GM18508 (cell line): ENCODE data around the gene SLC30A3.

Experiments
- ATAC-seq: cut with Tn5 transposase; IDR thresholded peaks from one replicate; pipeline ENCODE4 v1.9.1; 2021; ENCODE audit warnings: moderate number of reproducible peaks; ENCODE audit not compliant: insufficient read depth, unreplicated experiment

SLC30A3 gene

DNA sequence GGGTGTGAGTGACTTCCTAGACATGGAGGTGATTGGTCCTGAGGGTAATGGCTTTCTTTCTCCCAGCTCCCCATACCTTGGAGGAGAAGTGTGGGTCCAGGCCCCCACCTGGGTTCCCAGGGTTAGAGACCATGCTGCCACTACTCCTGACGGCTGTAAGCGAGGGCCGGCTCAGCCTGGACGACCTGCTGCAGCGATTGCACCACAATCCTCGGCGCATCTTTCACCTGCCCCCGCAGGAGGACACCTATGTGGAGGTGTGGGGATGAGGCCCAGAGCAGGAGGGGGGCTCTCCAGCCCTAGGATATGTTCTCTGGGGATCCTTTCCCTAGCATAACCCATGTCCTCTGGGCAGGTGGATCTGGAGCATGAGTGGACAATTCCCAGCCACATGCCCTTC is 23.9 kb downstream of the SLC30A3 start:
- no peak for ATAC-seq

DNA sequence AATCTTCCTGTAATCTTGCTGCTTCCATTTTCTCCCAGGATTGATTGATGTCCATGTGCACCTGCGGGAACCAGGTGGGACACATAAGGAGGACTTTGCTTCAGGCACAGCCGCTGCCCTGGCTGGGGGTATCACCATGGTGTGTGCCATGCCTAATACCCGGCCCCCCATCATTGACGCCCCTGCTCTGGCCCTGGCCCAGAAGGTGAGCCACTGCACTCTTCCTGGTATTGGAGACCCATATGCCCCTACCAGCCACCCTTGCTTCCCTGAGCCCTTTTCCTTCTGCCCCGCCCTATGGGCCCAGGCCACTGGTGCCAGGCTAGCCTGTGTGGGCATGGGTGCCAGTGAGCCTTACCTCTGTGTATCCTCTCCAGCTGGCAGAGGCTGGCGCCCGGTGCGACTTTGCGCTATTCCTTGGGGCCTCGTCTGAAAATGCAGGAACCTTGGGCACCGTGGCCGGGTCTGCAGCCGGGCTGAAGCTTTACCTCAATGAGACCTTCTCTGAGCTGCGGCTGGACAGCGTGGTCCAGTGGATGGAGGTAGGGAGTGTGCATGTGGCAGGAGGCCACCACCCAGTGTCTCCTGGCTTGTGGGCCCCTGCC is 25.4 kb downstream of the SLC30A3 start:
- no peak for ATAC-seq

DNA sequence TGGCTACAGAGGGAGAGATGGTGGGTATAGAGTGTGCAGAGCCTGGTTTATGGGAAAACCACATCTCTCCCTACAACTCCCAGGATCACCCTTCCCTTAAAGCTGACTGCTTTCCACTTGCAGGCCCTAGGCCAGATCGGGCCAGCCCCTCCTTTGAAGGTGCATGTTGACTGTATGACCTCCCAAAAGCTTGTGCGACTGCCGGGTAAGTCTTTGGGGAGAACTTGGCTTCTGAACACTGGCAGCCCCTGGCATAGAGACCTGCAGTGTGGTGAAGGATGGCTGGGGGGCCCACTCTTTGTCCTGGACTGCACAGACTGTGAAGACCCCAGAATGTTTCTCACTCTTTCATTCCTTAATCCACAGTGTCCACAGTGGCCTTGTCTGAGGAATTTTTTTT is 26.2 kb downstream of the SLC30A3 start:
- no peak for ATAC-seq

DNA sequence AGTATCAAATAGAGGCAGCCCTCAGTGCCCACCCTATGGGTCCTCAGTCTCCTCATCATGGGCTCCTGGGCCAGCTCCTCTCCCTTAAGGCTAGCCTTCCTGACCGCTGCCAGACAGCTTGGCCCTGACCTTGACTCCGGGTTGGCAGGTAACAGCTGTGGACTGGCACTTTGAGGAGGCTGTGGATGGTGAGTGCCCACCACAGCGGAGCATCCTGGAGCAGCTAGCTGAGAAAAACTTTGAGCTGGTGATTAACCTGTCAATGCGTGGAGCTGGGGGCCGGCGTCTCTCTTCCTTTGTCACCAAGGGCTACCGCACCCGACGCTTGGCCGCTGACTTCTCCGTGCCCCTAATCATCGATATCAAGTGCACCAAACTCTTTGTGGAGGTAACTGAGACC is 26.7 kb downstream of the SLC30A3 start:
- no peak for ATAC-seq

DNA sequence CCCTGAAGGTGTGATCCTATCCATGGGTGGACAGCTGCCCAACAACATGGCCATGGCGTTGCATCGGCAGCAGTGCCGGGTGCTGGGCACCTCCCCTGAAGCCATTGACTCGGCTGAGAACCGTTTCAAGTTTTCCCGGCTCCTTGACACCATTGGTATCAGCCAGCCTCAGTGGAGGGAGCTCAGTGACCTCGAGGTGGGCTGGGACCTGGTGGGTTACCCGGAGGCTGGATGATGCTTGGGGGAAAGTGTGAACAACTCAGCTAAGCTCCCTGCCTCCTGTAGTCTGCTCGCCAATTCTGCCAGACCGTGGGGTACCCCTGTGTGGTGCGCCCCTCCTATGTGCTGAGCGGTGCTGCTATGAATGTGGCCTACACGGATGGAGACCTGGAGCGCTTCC is 29.5 kb downstream of the SLC30A3 start:
- ATAC-seq, result no peak

DNA sequence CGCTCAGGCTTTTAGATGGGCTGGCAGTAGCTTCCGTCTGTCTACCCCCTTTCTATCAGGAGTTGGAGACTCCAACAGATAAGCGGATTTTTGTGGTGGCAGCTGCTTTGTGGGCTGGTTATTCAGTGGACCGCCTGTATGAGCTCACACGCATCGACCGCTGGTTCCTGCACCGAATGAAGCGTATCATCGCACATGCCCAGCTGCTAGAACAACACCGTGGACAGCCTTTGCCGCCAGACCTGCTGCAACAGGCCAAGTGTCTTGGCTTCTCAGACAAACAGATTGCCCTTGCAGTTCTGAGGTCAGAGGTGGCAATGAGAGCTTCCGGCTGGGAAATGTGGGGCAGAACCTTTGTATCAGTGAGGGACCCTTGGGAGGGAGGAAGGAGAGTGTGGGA is 30.9 kb downstream of the SLC30A3 start:
- ATAC-seq, result no peak

DNA sequence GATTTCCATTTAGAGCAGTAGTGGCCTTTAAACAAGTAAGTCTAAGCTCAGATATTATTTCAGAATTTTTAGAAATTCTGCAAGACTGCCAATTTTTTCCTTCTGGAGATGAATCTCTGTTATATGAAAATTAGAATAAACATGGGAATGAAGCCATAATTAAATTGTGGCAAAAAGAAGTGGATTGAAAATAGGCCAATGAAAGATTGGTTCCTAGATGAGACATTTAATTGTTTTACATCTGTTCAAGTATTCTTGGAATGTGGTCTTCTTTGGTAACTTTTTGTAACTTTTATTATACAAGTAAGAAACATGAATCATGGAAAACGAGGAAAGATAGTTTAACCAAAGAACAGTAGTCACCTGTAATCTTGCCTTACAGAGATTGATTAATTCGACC is 35.3 kb downstream of the SLC30A3 start:
- no peak for ATAC-seq

DNA sequence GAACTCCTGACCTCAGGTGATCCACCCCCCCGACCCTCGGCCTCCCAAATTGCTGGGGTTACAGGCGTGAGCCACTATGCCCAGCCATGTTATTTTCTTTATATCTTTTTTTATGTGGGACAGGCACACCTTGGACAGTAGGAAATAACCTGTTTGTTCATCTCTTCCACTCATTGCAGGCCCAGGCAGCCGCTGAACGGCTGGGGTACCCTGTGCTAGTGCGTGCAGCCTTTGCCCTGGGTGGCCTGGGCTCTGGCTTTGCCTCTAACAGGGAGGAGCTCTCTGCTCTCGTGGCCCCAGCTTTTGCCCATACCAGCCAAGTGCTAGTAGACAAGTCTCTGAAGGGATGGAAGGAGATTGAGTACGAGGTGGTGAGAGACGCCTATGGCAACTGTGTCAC is 37.3 kb downstream of the SLC30A3 start:
- ATAC-seq, result no peak

DNA sequence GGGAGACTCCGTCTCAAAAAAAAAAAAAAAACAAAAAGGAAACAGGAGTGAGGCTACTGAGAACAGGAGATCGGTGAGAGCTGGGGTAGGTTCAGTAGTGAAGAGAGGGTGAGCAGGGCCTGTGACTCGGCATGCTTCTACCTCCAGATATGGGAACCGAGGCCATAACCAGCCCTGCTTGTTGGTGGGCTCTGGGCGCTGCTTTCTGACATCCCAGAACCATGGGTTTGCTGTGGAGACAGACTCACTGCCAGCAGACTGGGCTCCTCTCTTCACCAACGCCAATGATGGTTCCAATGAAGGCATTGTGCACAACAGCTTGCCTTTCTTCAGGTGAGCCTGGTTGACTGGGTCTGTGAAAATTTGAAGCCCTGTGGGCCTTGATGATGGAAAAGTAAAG is 39.4 kb downstream of the SLC30A3 start:
- no peak for ATAC-seq

DNA sequence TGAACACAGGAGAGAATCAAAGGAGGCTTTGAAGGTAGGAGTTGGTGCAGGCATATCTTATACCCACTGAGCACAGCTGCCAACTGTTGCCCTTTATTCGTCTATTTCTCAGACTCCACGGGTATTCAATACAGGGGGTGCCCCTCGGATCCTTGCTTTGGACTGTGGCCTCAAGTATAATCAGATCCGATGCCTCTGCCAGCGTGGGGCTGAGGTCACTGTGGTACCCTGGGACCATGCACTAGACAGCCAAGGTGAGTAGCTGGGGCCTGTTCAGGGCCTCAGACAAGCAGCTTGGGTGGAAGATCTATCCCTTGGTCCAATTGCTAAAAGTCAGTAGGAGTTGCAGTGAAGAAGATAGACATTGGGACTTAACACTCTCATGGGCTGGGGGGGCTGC is 40.4 kb downstream of the SLC30A3 start:
- no peak for ATAC-seq

DNA sequence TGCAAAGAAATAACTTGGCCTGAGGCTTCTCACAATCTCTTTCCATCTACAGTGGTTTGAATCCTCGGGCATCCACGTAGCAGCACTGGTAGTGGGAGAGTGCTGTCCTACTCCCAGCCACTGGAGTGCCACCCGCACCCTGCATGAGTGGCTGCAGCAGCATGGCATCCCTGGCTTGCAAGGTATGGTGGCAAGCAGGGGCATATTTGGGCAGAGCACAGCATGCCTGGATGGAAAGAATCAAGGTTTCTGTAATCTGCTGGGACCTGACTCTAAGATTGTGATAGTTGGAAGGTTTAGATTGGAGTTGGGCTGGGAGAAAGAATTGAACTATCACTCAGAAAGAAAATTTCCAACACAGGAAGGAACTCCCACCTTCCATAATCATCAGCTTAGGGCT is 41.7 kb downstream of the SLC30A3 start:
- no peak for ATAC-seq

DNA sequence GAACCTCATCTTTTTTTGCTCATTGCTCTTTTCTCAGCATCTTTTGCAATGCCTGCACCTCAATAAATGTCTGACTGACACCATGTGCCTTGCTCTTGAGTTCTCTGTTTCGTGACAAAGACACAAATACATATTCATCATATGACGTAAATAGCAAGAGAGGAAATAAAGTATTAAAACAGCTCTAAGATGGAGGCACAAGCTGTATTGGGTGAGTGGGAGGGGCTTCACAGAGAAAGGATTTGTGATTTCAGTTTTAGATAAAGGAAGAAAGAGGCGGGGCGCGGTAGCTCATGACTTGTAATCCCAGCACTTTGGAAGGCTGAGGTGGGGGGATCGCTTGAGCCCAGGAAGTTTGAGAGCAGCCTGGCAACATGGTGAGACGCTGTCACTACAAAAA is 42.8 kb downstream of the SLC30A3 start:
- ATAC-seq, result no peak

DNA sequence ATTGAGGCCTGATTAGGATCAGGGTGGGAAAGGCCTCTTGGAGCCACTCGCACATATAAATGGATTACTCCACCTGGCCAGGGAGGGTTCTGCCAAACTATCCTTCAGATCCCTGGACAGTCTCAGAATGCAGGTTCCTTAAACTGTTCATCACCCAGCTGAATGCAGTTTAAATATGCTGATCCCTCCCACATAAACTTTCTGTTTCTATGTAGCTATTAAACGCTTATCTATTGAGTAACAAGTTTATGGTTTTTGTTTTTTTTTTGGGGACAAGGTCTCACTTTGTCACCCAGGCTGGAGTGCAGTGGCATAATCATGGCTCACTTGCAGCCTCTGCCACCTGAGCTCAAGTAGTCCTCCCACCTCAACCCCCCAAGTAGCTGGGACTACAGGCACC is 43.8 kb downstream of the SLC30A3 start:
- ATAC-seq, result no peak

DNA sequence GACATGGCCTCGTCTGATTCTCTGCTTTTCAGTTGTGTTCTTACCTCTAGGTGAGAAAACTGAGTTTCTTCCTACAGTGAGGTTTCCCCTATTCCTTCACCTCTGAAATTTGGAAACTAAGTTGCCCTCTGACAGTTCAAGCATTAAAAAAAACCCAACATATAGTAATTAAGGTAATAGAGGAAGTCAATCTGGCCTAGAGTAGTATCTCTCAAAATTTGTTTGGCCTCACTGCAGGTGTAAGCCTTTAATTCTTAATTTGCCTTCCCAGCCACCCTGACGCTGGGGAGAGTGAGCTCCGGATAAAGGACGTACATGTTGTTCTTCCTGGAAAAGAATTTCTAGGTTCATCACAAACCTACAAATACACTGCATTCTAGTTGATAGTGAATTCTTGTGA is 44.2 kb downstream of the SLC30A3 start:
- ATAC-seq, result no peak

DNA sequence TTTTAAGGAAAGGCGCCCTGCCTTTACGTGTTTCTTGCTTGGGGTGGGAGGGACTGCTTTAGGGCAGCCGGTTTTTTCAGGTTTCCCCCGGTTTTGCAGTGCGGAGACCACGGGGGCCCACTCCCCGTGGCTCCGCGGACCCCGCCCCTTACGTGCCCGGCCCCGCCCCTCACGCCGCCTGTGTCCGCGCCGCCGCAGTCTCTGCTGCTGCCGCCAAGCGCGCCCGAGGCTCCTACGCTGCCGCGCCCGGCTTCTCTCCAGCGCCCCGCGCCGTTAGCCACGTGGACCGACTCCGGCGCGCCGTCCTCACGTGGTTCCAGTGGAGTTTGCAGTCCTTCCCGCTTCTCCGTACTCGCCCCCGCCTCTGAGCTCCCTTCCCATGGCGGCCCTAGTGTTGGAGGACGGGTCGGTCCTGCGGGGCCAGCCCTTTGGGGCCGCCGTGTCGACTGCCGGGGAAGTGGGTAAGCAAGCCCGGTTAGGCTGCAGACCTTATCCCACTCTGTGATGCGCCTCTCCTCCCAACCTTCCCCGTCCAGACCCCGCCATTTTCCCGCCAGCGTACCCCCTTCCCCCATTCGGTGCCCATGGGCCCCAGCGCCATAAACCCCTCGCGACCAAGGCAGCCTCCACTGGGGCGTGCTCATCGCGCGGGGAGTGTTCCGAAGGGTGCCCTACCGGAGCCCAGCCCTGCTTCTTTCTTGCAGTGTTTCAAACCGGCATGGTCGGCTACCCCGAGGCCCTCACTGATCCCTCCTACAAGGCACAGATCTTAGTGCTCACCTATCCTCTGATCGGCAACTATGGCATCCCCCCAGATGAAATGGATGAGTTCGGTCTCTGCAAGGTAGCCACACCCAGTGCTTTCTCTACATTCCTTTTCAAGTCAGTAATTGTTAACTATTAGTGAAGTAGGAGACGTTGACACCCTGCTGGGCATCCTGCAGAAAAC is 45.4 kb downstream of the SLC30A3 start, which contains the start of gene CAD:
Gene CAD, plus strand, starts transcription at position 197 of the 949 bp plus-strand sequence. Its CDS starts 183 bp downstream, at position 380.
- ATAC-seq, result no peak

DNA sequence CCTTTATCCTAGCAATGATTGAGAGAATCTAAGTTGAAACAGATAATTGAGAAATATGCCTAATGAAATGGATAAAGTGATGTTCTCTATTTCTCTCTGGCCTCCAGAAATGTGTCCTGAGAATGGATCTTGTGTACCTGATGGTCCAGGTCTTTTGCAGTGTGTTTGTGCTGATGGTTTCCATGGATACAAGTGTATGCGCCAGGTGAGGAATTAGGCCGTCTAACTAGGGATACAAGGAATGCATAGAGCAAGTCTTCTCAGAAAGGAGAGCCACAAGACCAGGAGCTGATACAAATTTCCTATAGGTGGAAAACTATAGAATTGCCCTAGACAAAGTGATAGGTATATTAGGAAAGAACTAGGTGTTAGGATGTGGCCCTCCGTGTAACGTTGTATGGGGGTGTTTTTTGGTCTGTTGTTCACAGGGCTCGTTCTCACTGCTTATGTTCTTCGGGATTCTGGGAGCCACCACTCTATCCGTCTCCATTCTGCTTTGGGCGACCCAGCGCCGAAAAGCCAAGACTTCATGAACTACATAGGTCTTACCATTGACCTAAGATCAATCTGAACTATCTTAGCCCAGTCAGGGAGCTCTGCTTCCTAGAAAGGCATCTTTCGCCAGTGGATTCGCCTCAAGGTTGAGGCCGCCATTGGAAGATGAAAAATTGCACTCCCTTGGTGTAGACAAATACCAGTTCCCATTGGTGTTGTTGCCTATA is 46.3 kb downstream of the SLC30A3 start:
- no peak for ATAC-seq

DNA sequence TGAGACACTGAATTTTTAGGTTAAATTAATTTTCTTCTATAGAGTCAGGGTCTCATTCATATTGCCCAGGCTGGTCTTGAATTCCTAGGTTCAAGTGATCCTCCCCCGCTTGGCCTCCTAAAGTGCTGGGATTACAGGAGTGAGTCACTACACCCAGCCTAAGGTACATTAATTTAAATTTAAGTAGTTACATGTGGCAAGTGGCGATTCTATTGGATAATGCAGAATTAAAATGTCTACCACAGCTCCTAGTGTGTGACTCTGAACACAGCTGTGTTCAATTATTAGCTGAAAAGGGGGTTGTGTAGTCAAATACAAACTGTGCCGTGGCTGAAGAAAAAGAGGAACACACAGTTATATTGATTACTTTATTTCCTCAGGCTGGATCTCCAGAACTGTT is 47.9 kb downstream of the SLC30A3 start:
- no peak for ATAC-seq

DNA sequence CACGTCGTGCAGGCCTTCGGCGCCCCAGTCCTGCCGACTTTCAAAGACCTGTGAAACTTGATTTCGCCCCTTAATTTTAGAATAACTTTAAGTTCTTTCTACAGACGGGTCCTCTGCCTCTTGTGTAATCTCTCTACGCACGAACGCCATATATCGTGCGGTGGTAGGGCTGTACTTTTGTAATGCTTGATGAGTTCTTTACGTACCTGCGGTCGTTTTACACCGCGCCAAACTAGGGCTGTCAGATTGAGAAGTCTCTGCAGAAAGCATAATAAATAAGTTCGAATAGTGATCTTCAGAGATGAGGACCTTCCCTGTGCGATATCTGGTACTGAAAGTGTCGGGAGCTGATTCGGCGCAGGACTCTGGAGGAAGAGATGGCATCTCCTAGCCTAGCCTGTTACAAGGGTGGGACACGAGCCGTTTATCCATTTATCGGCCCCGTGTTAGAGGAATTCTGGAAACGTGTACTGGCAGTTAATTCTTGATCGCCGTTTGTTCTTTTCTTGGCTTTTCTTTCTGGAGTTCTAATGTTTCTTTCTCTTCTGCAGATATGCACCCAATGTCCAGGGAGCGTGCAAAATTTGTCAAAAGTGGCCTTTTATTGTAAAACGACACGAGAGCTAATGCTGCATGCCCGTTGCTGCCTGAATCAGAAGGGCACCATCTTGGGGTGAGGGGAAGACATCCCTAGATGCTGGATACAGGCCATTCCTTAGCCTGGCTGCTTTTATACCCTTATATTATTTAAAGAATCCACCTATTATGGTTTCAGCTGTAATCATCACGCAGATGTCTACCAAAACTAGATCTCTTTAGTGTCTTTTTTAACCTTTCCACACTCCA is 50.0 kb downstream of the SLC30A3 start:
- no peak for ATAC-seq

DNA sequence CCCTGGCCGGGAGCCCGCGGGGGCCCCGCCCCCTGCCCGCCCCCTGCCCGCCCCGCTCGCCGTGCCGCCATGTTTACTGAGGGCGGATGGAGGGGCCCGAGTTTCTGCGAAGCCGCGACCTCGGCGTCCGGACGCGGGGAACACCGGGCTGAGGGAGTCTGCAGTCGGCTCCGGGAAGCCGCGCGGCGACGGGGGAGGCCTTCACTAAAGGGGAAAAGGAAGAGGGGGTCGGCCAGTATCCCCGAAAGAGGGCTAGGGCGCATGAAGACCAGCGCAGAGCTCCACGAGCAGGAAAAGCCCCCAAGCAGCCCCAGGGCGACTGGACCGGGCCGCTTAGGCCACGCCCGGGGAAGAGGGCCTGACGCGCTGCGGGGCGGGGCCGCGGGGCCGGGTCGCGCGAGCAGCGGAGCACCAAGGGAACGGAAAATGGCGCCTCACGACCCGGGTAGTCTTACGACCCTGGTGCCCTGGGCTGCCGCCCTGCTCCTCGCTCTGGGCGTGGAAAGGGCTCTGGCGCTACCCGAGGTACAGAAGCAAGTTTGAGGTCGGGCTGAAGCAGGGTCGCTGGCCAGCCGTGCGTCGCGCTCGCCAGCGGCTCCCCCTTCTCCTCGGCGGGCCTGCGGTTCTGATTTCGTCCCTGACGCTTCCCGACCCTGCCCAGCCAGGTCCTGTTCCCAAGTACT is 50.8 kb downstream of the SLC30A3 start, which contains the start of the genes ATRAID and SLC5A6:
Gene ATRAID, plus strand, starts transcription at position 99 of the 683 bp plus-strand sequence. Its CDS starts 328 bp downstream, at position 427.
Gene SLC5A6, minus strand, starts transcription at position 326 of the 683 bp plus-strand sequence. CDS start 4,618 bp downstream, outside the sequence.
- ATAC-seq, result no peak
